ENCODE results near the gene PRSS21.

PRSS21 gene

GRCh38 chr16:2845116-2845515 is 28.1 kb downstream of the PRSS21 start:
- DNase-seq (ENCODE audit: low read depth), result no peak

- DNase-seq (ENCODE audit: low read depth), result peak; percentile 30
These were observed 29.7 kb downstream of the PRSS21 start for GRCh38 chr16:2846511-2847310.

- DNase-seq (ENCODE audit: low read depth), result no peak
These were observed 32.1 kb downstream of the PRSS21 start for GRCh38 chr16:2848933-2849725.

- DNase-seq (ENCODE audit: low read depth), result no peak
These were observed 35.1 kb downstream of the PRSS21 start for GRCh38 chr16:2852003-2852730.

GRCh38 chr16:2852731-2853507 is 35.9 kb downstream of the PRSS21 start:
- DNase-seq (ENCODE audit: low read depth), result no peak

GRCh38 chr16:2853531-2854073 is 36.6 kb downstream of the PRSS21 start:
- DNase-seq (ENCODE audit: low read depth), result no peak

- no peak for DNase-seq (ENCODE audit: low read depth)
These were observed 37.8 kb downstream of the PRSS21 start for GRCh38 chr16:2854700-2855309.

GRCh38 chr16:2855536-2855935 is 38.5 kb downstream of the PRSS21 start:
- DNase-seq (ENCODE audit: low read depth), result no peak

- no peak for DNase-seq (ENCODE audit: low read depth)
These were observed 39.1 kb downstream of the PRSS21 start for GRCh38 chr16:2856061-2856670.

- DNase-seq (ENCODE audit: low read depth), result no peak
These were observed 39.8 kb downstream of the PRSS21 start for GRCh38 chr16:2856686-2857450.

GRCh38 chr16:2857451-2858244 is 40.6 kb downstream of the PRSS21 start, which contains the start of gene PRSS22:
TSS of gene PRSS22 (minus strand) at chr16:2858170. CDS start at chr16:2858104, 66 bp downstream.
- no peak for DNase-seq (ENCODE audit: low read depth)

GRCh38 chr16:2858245-2859025 is 41.4 kb downstream of the PRSS21 start:
- no peak for DNase-seq (ENCODE audit: low read depth)

GRCh38 chr16:2859686-2860265 is 42.7 kb downstream of the PRSS21 start:
- no peak for DNase-seq (ENCODE audit: low read depth)

GRCh38 chr16:2860826-2861567 is 44.0 kb downstream of the PRSS21 start:
- peak; percentile 18 for DNase-seq (ENCODE audit: low read depth)

- no peak for DNase-seq (ENCODE audit: low read depth)
These were observed 48.6 kb downstream of the PRSS21 start for GRCh38 chr16:2865651-2866050.

GRCh38 chr16:2866431-2866830 is 49.4 kb downstream of the PRSS21 start:
- DNase-seq (ENCODE audit: low read depth), result no peak

GRCh38 chr16:2867661-2867986 is 50.6 kb downstream of the PRSS21 start:
- no peak for DNase-seq (ENCODE audit: low read depth)

All from EH (cell line).